ENCODE results near the gene MMS22L.
A peak's percentile ranks its signal among the peaks of the same experiment; 100 is the strongest.

Gene MMS22L

GRCh38 chr6:97150932-97151331 is 132.1 kb downstream of the MMS22L start:
- FAIRE-seq: peak; percentile 64
- no peak for TF ChIP-seq CTCF (IDR thresholded peaks at IDR 0.05; ENCODE audit: insufficient read depth, missing control alignments)
- no peak for DNase-seq (ENCODE audit: insufficient read length, low spot score)

GRCh38 chr6:97147421-97147820 is 135.6 kb downstream of the MMS22L start:
- no peak for TF ChIP-seq CTCF (IDR thresholded peaks at IDR 0.05; ENCODE audit: insufficient read depth, missing control alignments)
- no peak for FAIRE-seq
- no peak for DNase-seq (ENCODE audit: insufficient read length, low spot score)

- DNase-seq (ENCODE audit: insufficient read length, low spot score) (no peak), FAIRE-seq (no peak)
- TF ChIP-seq CTCF (IDR thresholded peaks at IDR 0.05; ENCODE audit: insufficient read depth, missing control alignments): no peak
Observed at GRCh38 chr6:97145691-97146090, 137.3 kb downstream of the MMS22L start.

GRCh38 chr6:97141756-97142155 is 141.3 kb downstream of the MMS22L start:
- FAIRE-seq: peak; percentile 29
- no peak for TF ChIP-seq CTCF (IDR thresholded peaks at IDR 0.05; ENCODE audit: insufficient read depth, missing control alignments)
- no peak for DNase-seq (ENCODE audit: insufficient read length, low spot score)

GRCh38 chr6:97138581-97138980 is 144.4 kb downstream of the MMS22L start:
- FAIRE-seq (no peak), DNase-seq (ENCODE audit: insufficient read length, low spot score) (no peak)
- no peak for TF ChIP-seq CTCF (IDR thresholded peaks at IDR 0.05; ENCODE audit: insufficient read depth, missing control alignments)

- no peak for TF ChIP-seq CTCF (IDR thresholded peaks at IDR 0.05; ENCODE audit: insufficient read depth, missing control alignments)
- DNase-seq (ENCODE audit: insufficient read length, low spot score) (no peak), FAIRE-seq (no peak)
Observed at GRCh38 chr6:97136626-97137358, 146.2 kb downstream of the MMS22L start.

- FAIRE-seq: no peak
- TF ChIP-seq CTCF (IDR thresholded peaks at IDR 0.05; ENCODE audit: insufficient read depth, missing control alignments): no peak
- DNase-seq (ENCODE audit: insufficient read length, low spot score): no peak
Observed at GRCh38 chr6:97133067-97133466, 149.9 kb downstream of the MMS22L start.

Data from D721Med (cell line).